Naive B cell (primary cell): Measurements from ENCODE around the gene PXN. TPM values are rescaled to one million over a fixed set of nuclear protein-coding genes. Genes with fewer than 3 reads are reported as not detected.
"Not testable (repeated sequence)": the region's sequence is repeated elsewhere in the genome, so short reads cannot be mapped to it uniquely, and the experiment has no call there.

Experiments used
- ATAC-seq, 2 donors: fragments of 150-1000 bp; cut with Tn5 transposase; 2 replicates each; pipeline ENCODE4 v1.10.0; 2021; ENCODE audit warnings: low read depth in 2 of 2, mild to moderate bottlenecking in 2 of 2, moderate library complexity in 2 of 2
- DNase-seq: peaks from one replicate; pipeline ENCODE4 v3.0.0; 2022
- H3K27ac Mint-ChIP-seq, 6 donors: one replicate each; pipeline ENCODE4 v1.8.0; 2020 to 2022; ENCODE audit warnings: mild to moderate bottlenecking in 6 of 6, mixed read lengths in 6 of 6, moderate library complexity in 5 of 6, inconsistent platforms in 2 of 6
- H3K27me3 Mint-ChIP-seq, 3 donors: one replicate each; pipeline ENCODE4 v1.8.0; 2021 to 2022; ENCODE audit warnings: mixed read lengths in 3 of 3, mild to moderate bottlenecking in 1 of 3
- H3K36me3 Mint-ChIP-seq, 2 donors: one replicate each; pipeline ENCODE4 v1.8.0; 2020 to 2022; ENCODE audit warnings: mixed read lengths in 2 of 2, inconsistent platforms in 1 of 2, mild to moderate bottlenecking in 1 of 2
- H3K4me1 Mint-ChIP-seq, 3 donors: one replicate each; pipeline ENCODE4 v1.8.0; 2020 to 2022; ENCODE audit warnings: mixed read lengths in 3 of 3, inconsistent platforms in 1 of 3, mild to moderate bottlenecking in 1 of 3, moderate library complexity in 1 of 3
- H3K4me3 Mint-ChIP-seq, 8 donors: one replicate each; pipeline ENCODE4 v1.8.0; 2020 to 2022; ENCODE audit warnings: mild to moderate bottlenecking in 8 of 8, mixed read lengths in 8 of 8, moderate library complexity in 8 of 8, inconsistent platforms in 2 of 8
- H3K9me3 Mint-ChIP-seq, 7 donors: one replicate each; pipeline ENCODE4 v1.8.0; 2020 to 2022; ENCODE audit warnings: mixed read lengths in 7 of 7, mild to moderate bottlenecking in 5 of 7, inconsistent platforms in 2 of 7, moderate library complexity in 1 of 7
- polyA plus RNA-seq, 6 donors: library from polyadenylated mRNA; unstranded; fragments of 300-500 nt; fragmentation: Illumina TruSeq; gene quantifications; one replicate each; pipeline ENCODE4 v1.2.3, GENCODE V29; 2021; ENCODE audit warnings: low read depth in 6 of 6

The PXN gene
- polyA plus RNA-seq, 6 donors from 2014 or later, result 0.95 to 6.0 (median 3.7) TPM

DNA sequence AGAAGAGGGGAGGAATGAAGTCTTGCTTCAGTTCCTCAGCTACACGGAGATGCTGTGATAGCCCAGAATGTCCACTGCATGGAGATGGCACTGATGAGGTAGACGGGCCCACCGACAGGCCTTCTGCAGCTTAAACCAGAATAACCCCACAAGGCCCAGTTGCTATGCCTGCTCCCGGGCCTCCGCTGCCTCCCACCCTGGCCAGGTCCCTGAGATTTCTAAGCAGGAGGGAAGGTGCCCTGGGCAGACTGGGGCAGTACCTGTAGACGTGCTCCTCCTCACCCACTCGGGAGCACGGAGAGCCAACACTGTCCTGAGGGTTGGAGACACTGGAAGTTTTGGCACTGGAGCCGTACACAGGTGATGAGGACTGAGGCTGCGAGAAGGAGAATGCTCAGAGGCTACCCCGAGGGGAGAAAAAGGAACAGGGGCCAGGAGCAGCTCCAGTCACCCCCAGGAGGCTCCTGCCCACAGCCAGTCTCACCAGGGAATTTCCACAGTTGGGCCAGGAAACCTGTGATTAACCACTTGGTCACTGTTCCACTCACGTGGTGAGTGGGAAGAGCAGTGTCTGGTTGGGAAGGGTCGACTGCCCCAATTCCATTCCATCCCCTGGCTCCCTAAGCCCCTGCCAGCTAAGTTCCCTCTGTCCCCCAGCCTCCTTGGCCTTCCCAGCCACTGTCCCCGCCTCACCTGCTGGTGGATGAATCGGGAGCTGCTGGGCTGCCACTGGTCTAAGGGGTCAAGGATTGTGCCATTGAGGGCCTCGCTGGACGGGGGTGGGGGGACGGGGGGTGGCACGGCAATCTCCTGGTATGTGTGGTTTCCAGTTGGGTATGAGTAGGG lies 41.8 kb downstream of the PXN start:
- H3K27me3 Mint-ChIP-seq, result peaks cover 29 to 33% (median 29%) of the 10 kb centered on the region in 3 donors
- H3K4me3 Mint-ChIP-seq, result no peak overlapping the region
- H3K36me3 Mint-ChIP-seq, result no peaks in the 10 kb centered on the region
- ATAC-seq (no peak), DNase-seq (no peak)
- H3K4me1 Mint-ChIP-seq, result peaks cover 30 to 31% (median 30%) of the 10 kb centered on the region in 3 donors
- no peaks in the 10 kb centered on the region for H3K9me3 Mint-ChIP-seq
- H3K27ac Mint-ChIP-seq, result no peak overlapping the region

GRCh38 chr12:120222288-120222832 lies 43.2 kb downstream of the PXN start:
- H3K27me3 Mint-ChIP-seq, result peaks cover 17 to 29% (median 22%) of the 10 kb centered on the region in 3 donors
- H3K4me3 Mint-ChIP-seq, result peak overlapping the region in 1 of 8 donors; percentile 6
- no peak overlapping the region for H3K27ac Mint-ChIP-seq
- no peaks in the 10 kb centered on the region for H3K36me3 Mint-ChIP-seq
- H3K9me3 Mint-ChIP-seq, result no peaks in the 10 kb centered on the region
- peaks cover 19 to 23% (median 23%) of the 10 kb centered on the region in 3 donors for H3K4me1 Mint-ChIP-seq
- no peak for DNase-seq
- no peak for ATAC-seq

DNA sequence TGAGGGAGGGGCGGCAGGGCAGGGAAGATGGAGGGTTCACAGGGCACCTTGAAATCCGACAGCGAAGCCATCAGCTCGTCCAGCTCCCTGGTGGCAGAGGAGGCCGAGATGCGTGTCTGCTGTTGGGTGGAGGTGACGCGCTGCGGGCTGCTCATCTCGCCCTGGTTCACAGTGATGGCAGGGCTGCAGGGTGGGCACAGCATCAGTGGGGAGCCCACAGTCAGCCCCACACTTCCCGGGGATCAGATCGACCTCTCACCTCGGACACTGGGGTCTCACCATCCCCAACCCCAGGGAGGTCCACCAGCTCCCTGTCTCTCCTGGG lies 44.0 kb downstream of the PXN start:
- H3K4me3 Mint-ChIP-seq, result no peak overlapping the region

DNA sequence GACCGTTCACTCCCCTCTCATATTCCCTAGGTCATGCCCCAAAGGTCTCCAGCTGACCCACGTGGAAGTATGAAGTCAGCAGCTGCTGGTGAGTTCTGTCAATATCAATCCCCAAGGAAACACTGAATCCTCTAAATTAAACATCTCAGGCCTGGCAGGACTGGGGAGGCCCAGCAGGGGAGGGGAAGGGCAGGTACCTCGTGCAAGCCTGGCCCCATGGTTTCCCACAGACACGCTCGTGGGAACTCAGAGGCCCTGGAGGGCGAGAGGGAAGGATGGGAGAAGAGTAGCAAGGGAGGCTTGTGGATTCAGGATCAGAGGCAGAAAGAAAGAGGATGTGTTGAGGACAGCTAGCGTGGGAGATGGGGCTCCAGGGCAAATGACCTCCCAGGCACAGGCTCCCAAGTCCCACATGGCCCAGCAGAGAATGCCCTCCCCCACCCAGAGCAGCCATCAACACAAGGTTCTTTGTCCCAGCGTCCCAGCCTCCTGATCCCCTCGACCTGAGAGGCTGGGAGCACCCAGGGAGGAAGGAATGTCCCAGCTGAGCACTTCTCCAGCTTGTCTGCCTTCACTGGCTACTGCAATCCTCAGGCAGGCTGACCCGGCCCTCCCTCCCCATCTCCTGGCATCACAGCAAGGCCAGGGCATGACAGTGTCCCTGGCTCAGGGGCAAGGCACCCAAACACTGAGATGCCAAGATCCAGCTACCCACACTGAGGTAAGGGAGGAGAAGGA lies 44.5 kb downstream of the PXN start:
- Mint-ChIP-seq H3K4me1 (peaks cover 16 to 22% (median 17%) of the 10 kb centered on the region in 3 donors), H3K9me3 (no peaks in the 10 kb centered on the region), H3K4me3 (no peak overlapping the region), H3K36me3 (no peaks in the 10 kb centered on the region), H3K27ac (peak overlapping the region in 1 of 6 donors; percentile 28), H3K27me3 (peaks cover 17 to 29% (median 24%) of the 10 kb centered on the region in 3 donors)
- DNase-seq (no peak), ATAC-seq (no peak)

More for the DNA sequence above, 44.0 kb downstream of the PXN start:
- peaks cover 19 to 23% (median 23%) of the 10 kb centered on the region in 3 donors for H3K4me1 Mint-ChIP-seq
- H3K9me3 Mint-ChIP-seq, result no peaks in the 10 kb centered on the region
- H3K27me3 Mint-ChIP-seq, result peaks cover 17 to 29% (median 22%) of the 10 kb centered on the region in 3 donors
- no peak for DNase-seq
- no peak overlapping the region for H3K27ac Mint-ChIP-seq
- ATAC-seq, result no peak
- no peaks in the 10 kb centered on the region for H3K36me3 Mint-ChIP-seq

- peaks cover 3 to 29% (median 21%) of the 10 kb centered on the region in 3 donors for H3K27me3 Mint-ChIP-seq
- ATAC-seq (no peak), DNase-seq (no peak)
- H3K36me3 Mint-ChIP-seq, result no peaks in the 10 kb centered on the region
- H3K4me1 Mint-ChIP-seq, result peaks cover 0 to 8% (median 0%) of the 10 kb centered on the region in 3 donors
- H3K4me3 Mint-ChIP-seq, result no peak overlapping the region
- no peaks in the 10 kb centered on the region for H3K9me3 Mint-ChIP-seq
- H3K27ac Mint-ChIP-seq, result no peak overlapping the region
These were observed 46.6 kb downstream of the PXN start for GRCh38 chr12:120218680-120219606.

DNA sequence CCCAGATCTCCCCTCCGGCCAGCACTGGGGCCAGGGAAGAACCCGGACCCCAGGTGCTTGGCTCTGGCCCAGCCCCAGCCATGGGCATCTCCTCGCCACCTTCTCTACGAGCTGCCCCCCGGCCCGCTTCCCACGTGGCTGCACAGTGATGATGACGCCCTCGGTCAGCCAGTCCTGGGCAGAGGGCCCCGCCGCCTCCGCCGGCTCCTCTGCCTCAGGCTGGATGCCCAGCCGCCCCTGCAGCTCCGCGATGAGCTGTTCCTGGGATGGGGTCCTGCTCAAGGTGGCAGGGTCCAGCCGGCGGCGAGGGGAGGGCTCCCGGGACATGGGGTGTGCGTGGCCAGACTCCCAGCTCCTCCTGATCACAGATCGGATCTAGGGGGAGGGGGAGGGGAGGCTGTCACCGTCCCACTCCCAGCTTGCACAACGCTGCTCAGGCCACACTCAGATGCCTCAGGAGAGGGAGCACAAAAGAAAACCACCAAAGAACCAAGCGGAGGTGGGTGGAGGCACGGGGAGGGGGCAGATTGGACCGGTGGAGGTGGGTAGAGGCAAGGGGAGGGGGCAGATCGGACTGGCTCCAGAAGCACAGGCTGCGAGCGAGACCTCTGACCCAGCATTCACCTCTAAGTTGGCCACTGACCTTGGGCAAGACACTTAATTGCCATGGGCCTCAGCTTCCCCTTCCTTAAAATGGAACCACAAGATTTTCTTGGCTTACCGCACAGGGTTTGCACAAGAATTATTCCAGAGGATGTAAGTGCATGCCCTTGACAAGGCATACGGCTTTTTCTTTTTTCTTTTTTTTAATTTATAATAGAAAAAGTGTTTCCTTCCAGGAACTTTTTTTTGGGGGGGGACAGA lies 48.6 kb downstream of the PXN start:
- peaks cover 0 to 15% (median 7%) of the 10 kb centered on the region in 3 donors for H3K27me3 Mint-ChIP-seq
- no peak for DNase-seq

DNA sequence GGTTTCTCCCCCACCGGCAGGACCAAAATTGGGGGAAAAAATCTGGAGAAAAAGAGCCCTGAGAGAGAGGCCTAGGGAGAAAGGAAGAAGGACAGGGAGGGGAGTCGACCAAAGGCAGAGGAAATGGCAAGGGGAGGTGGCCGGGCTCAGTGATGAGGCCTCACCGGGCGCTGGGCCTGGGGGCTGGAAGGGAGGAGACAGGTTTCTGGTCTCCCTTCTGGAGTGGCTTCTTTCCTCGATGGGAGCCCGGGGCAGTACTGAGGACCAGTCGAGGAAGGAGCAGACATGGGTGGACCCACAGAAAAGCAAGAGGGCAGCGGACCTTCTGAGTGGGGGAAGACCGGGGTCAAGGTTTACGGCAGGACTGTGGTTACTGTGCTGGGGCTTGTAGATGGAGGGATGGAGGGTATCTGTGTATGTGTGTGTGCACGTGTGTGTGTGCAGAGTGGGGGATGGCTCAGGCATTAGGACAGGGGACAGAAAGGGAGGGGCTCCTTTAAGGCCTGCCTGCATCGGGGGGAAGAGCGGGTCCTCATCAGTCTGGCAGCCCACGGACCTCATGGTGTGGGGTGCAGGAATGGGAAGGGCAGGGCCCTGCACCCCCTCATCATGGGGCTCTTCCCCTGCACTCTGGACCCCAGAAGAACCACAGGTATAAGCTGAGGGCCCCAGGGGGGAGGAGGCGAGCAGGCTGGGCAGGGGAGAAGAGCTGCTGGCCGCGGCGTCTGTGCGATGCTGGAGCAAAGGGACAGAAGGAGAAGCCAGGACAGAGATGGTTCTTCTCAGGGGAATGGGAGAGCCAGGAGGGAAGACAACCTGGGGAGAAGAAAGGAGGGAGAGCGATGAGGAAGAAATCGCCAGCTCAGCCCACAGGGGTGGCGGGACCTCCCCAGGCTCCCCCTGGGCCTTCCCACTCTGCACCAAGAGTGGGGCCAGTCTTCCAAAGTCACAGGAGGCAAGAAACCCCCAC lies 49.5 kb downstream of the PXN start:
- Mint-ChIP-seq H3K9me3 (no peaks in the 10 kb centered on the region), H3K36me3 (no peaks in the 10 kb centered on the region), H3K27me3 (peaks cover 0 to 14% (median 7%) of the 10 kb centered on the region in 3 donors), H3K4me1 (peaks cover 0 to 8% (median 2%) of the 10 kb centered on the region in 3 donors), H3K4me3 (peak overlapping the region in 1 of 8 donors; percentile 24), H3K27ac (peak overlapping the region in 1 of 6 donors; percentile 47)
- DNase-seq, result no peak
- no peak for ATAC-seq

More for the DNA sequence above, 48.6 kb downstream of the PXN start:
- Mint-ChIP-seq H3K27ac (no peak overlapping the region), H3K4me1 (peaks cover 0 to 8% (median 0%) of the 10 kb centered on the region in 3 donors), H3K9me3 (no peaks in the 10 kb centered on the region), H3K4me3 (no peak overlapping the region), H3K36me3 (no peaks in the 10 kb centered on the region)
- ATAC-seq, result no peak

- no peak for ATAC-seq
- peaks cover 0 to 8% (median 7%) of the 10 kb centered on the region in 3 donors for H3K27me3 Mint-ChIP-seq
These were observed 50.2 kb downstream of the PXN start for GRCh38 chr12:120215357-120215735.

DNA sequence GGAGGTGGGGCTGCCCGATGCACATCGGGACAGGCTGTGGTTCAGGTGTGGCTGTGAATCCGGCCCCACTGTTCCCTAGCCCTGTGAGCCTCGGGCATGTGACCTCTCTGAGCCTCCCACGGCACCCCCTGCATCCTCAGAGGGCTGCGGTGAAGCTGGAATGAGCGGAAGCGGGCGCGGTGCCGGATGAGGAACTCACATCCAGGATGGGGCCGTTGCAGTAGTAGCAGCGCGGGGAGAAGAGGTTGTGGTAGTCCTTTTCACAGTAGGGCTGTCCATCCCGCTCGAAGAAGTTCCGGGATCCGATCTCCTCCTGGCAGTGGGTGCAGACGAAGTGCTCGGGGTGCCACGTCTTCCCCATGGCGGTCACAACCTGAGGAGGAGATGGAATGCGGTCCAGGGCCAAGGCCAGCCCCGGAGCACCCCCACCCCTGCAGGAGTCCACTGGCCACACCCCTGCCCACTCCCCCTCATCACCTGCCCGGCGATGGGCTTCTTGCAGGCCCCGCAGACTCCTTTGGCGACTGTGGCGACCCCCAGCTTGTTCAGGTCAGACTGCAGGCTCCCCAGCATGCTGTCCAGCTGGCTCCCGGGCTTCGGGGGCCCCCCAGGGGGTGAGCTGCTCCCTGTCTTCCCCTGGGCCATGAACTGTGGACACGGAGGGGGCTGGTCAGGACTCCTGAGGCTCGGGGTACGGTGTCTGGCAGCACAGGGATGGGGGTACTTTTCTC lies 50.7 kb downstream of the PXN start:
- ATAC-seq (no peak), DNase-seq (no peak)
- Mint-ChIP-seq H3K36me3 (no peaks in the 10 kb centered on the region), H3K27me3 (peaks cover 0 to 7% (median 2%) of the 10 kb centered on the region in 3 donors), H3K9me3 (no peaks in the 10 kb centered on the region), H3K4me1 (peaks cover 0 to 5% (median 2%) of the 10 kb centered on the region in 3 donors), H3K27ac (no peak overlapping the region), H3K4me3 (no peak overlapping the region)

More at GRCh38 chr12:120215357-120215735, 50.2 kb downstream of the PXN start:
- H3K4me1 Mint-ChIP-seq, result peaks cover 0 to 8% (median 2%) of the 10 kb centered on the region in 3 donors
- H3K4me3 Mint-ChIP-seq, result no peak overlapping the region
- no peak overlapping the region for H3K27ac Mint-ChIP-seq
- H3K9me3 Mint-ChIP-seq, result no peaks in the 10 kb centered on the region
- no peaks in the 10 kb centered on the region for H3K36me3 Mint-ChIP-seq
- DNase-seq, result no peak

- DNase-seq, result no peak
- Mint-ChIP-seq H3K36me3 (no peaks in the 10 kb centered on the region), H3K27ac (no peak overlapping the region), H3K4me1 (peaks cover 0 to 4% (median 2%) of the 10 kb centered on the region in 3 donors), H3K9me3 (no peaks in the 10 kb centered on the region), H3K4me3 (no peak overlapping the region), H3K27me3 (peaks cover 0 to 7% (median 0%) of the 10 kb centered on the region in 3 donors)
- ATAC-seq, result no peak
These were observed 51.8 kb downstream of the PXN start for GRCh38 chr12:120213758-120214157.

DNA sequence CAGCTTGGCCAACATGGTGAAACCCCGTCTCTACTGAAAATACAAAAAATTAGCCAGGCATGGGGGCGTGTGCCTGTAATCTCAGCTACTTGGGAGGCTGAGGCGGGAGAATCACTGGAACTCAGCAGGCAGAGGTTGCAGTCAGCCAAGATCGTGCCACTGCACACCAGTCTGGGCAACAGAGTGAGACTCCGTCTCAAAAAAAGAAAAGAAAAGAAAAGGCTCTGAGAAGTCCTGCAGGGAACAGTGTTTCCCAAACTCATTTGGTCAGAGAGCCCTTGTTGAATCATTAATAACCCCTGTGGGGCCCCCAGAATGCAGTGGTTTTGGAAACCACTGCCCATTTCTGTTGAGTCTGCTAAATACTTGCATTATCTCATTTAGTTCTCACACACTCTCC lies 52.3 kb downstream of the PXN start:
- H3K4me3 Mint-ChIP-seq, DNase-seq, H3K27me3 Mint-ChIP-seq, H3K9me3 Mint-ChIP-seq, H3K27ac Mint-ChIP-seq, H3K36me3 Mint-ChIP-seq, H3K4me1 Mint-ChIP-seq, ATAC-seq: not testable (repeated sequence)
